ENCODE results near the gene MYO16.

The MYO16 gene

DNA sequence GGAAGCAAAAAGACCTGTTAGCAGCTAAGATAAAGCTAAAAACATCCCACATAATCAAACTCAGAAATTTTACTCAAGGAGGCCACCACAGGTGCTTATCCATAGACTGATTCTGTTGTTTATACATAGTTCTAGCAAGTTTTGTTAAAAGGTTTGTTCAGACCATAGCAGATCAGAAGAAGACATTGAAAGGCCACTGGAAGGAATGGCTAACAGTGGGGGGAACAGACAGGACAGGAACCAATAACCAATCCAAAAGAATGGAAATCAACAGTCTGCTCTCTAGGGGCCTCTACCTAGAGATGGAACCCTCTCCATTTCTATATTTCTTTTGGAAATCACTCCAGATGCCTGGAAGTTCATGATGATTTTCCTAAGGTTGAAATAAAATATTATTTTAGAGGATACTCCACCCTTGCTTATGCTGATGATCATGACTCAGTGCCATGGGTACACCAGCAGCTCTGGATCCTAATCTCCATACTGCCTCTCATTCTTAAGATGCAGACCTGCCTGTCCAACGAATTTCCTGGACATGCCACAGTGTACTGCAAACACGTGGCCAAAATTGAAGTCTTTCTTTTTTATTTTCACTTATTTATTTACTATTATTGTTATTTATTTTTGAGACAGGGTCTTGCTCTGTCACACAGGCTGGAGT is 260.0 kb downstream of the MYO16 start:
- TF ChIP-seq GATA3 (IDR thresholded peaks at IDR 0.05; ENCODE audit: low read depth, low read length) (no peak), GATA2 (IDR thresholded peaks at IDR 0.05; ENCODE audit: low read depth, low read length) (no peak)

DNA sequence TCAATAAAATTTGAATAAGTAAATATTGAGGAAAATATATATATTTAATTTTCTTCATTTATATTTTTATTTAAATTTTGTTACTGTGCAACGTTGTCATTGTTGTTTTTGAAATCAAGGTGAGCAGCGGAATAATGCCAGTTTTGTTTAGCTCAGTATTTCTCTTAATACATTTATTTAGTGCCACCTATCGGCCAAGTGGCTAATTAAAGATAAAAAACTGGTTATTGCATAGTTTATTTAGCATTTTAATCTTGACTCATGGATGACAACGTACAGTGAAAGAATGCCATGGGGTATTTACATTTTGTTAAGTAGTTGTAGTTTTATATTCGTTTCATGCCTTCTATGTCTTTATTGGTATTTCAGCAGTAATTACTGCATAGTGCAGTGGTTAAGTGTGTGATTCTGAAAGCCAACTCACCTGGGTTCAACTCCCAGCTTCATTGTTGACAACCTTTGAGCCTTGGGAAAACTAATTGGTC is 265.9 kb downstream of the MYO16 start:
- TF ChIP-seq GATA2 (IDR thresholded peaks at IDR 0.05; ENCODE audit: low read depth, low read length): no peak

DNA sequence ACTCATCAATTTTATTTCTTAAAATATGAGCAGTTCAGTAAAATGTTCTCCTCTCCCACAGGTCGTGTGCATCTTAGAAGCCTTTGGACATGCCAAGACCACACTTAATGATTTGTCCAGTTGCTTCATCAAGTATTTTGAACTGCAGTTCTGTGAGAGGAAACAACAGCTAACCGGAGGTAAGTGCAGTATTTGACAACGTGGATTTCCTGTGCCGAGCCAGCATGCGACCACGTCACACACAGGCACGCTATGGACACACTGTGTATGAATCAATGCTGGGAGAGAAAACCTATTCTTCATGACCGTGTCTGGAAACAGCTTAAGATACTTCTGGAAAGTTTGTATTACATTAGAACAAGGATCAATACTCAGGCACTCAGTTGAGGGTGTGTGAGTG is 268.5 kb downstream of the MYO16 start:
- TF ChIP-seq GATA3 (IDR thresholded peaks at IDR 0.05; ENCODE audit: low read depth, low read length) (no peak), GATA2 (IDR thresholded peaks at IDR 0.05; ENCODE audit: low read depth, low read length) (no peak)

DNA sequence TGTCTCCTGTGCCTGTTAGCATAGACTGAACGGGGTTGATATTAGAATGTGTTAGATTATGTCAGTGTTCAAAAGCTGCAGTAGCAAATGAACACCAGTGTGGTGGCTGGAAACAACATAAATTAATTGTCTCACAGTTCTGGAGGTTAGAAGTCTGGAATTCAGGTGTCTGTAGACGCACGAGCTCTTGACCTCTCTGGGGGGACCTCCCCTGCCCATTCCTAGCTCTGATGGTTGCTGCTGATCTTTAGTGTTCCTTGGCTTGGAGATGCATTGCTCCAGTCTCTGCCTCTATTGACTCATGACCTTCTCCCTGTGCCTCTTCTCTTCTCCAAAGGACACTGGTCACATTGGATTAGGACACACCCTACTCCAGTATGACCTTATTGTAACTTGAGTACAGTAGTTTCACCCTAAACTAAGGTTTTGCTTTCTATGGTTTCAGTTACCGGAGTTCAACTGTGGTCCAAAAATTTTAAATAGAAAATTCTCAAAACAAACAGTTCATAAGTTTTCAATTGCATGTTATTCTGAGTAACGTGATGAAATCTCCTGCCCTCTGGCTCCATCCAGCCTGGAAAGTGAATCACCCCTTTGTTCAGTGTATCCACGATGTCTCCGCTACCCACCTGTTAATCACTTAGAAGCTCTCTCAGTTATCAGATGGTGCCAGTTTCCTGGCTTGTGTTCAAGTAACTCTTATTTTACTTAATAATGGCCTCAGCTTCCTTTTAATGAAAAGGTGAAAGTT is 273.2 kb downstream of the MYO16 start:
- no peak for TF ChIP-seq GATA3 (IDR thresholded peaks at IDR 0.05; ENCODE audit: low read depth, low read length)

DNA sequence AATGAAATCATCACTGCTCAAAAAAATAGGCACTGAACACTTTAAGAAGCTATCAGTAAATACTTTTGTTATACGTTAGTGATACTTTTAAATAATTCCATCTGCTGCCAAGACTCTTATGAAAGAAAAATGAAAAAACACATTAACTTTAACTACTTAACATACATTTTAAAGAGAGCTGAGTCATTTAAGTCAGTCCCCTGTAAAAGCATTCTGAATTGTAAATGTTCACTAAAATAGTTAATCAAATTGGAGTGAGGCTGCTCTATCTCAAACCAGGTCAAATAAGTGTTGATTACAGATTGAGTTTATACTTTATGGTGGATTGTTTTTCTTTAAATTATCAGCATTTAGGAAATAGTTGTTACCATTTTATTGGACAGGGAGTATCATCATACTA is 274.2 kb downstream of the MYO16 start:
- TF ChIP-seq GATA3 (IDR thresholded peaks at IDR 0.05; ENCODE audit: low read depth, low read length) (no peak), GATA2 (IDR thresholded peaks at IDR 0.05; ENCODE audit: low read depth, low read length) (no peak)

DNA sequence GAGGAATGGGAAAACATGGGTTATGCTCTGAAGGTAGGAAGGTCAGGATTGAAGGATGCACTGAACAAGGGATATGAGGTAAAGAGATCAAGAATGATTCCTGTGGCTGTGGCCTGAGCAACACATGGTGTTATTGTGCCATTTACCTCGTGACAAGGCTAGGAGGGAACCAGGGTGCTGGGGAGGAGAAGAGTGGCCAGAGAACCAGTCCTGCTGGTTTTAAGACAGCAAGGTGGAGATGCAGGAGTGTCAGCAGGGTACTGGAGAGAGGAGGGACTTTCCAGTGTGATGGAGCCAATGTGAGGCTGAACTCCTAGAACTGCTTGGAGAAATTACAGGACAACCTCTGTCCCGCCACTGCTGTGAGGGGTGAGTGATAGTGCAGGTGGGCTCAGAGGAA is 282.4 kb downstream of the MYO16 start:
- TF ChIP-seq GATA3 (IDR thresholded peaks at IDR 0.05; ENCODE audit: low read depth, low read length): no peak
- no peak for TF ChIP-seq GATA2 (IDR thresholded peaks at IDR 0.05; ENCODE audit: low read depth, low read length)

DNA sequence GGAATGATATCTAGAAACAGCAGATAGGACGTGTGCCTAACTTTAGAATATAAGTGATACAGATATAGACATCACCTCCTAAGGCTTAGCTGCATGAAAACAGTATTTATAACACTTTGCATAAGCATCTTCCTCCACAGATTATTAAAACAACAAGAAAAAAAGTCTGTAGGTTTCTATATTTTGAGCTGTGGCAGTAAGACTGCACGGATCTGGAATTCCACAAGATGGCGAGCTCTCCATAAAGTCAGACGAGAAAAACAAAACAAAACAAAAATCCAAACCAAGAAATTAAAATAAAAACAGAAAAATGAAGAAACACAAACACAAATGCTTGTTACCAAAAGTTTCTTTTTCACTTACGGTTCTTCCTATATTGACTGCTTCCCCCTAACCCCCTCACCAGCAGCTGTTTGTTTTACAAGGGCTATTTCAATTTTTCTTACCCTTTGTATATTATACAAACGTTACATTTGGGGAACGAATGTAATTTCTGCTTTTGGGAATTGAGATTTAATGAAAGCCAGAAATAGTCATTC is 285.8 kb downstream of the MYO16 start:
- TF ChIP-seq GATA2 (IDR thresholded peaks at IDR 0.05; ENCODE audit: low read depth, low read length): no peak
- no peak for TF ChIP-seq GATA3 (IDR thresholded peaks at IDR 0.05; ENCODE audit: low read depth, low read length)

DNA sequence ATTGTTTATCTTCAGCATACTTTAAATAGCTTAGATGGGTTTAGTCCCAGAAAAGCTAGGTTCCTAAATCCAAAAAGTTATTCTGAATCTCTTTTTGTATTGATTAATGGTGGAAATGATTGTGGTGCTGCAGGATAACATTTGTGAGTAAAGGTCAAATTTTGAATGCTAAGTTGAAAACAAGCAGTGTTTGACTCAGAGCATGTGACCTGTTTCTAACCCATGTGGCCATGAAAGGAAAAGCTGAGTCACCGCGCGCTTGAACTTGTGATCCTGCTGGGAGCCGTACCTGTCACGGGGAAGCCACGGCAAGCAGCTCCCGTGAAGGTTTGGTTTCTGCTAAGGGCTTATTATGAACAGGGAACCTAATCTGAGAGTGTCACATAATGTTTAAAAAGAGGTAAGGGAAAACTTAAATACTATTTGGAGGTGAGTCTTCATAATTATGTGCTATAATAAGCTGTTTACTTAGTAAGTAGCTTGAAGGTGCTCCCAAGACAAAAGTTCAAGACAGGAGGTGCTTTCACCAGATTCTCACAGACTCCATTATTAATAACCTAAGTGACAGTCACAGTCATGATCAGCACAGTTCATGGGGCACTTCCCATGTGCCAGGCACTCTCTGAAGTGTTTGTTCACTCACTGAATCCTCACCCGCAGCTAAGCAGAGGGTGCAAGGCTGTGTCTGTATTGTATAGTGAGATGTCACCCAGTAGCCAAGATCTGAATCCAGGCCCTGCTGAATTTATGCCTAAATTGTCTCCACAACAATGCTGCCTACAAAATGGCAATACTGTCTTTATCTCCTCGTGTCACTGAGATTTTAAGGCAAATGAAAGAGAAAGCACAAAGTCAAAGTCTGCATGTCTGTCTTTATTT is 286.5 kb downstream of the MYO16 start:
- no peak for TF ChIP-seq GATA2 (IDR thresholded peaks at IDR 0.05; ENCODE audit: low read depth, low read length)
- no peak for TF ChIP-seq GATA3 (IDR thresholded peaks at IDR 0.05; ENCODE audit: low read depth, low read length)

DNA sequence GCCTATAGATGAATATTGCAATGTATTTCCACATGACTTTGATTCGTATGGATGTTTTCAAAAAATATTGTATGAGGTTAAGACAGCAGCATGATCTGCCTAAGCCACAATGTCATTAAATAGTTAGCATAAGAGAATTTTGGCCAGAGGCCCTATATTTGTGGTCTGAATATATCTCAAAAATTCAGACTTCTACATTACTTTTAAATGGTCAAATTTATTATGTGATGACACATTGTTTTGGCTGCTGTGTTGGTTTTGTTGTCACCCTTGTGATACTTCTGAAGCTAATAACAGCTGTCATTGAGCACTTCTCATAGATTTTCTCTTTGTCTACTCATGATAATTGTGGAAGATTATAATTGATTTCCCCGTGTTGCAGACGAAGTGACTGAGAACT is 288.2 kb downstream of the MYO16 start:
- TF ChIP-seq GATA2 (IDR thresholded peaks at IDR 0.05; ENCODE audit: low read depth, low read length): no peak
- TF ChIP-seq GATA3 (IDR thresholded peaks at IDR 0.05; ENCODE audit: low read depth, low read length): no peak

DNA sequence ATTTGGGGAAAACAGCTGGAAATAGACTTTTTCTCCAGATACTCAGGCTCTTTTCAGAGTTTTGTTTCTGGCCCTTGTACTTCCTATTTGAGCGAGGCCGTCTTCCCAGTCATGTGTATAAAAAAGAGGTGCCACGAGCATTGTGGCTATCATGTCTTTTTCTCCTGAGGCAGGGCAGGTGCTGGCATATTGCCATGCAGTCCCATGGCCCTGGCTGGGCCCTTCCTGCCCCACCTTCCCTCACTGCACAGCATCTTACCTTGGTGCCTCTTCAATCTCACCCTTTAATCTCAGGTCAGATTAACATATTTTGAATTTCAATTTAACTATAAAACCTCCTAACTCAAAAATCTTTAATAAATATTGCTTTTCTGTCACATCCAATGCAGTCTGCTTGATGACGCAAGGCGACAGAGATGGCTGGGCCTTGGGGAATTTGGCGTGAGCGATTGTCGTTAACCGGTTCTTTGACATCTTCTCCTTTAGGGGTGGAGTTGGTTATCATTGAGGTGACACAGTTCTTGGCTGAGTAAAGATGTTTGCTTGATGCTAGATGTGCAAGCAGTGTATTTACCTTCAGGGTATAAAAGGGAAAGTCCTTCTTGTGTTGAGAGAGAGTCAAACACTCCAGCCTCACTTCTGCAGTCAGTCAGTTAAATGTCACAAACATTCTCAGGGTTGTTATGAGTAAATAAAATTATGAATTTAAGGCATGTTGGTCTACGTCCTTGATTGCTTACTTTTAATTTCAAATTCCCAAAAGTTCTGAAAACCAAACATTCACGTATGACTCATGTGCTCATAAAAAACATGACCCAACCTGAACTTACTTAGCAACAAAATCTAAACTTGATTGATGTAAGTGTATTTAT is 289.9 kb downstream of the MYO16 start:
- TF ChIP-seq GATA3 (IDR thresholded peaks at IDR 0.05; ENCODE audit: low read depth, low read length): no peak
- no peak for TF ChIP-seq GATA2 (IDR thresholded peaks at IDR 0.05; ENCODE audit: low read depth, low read length)

DNA sequence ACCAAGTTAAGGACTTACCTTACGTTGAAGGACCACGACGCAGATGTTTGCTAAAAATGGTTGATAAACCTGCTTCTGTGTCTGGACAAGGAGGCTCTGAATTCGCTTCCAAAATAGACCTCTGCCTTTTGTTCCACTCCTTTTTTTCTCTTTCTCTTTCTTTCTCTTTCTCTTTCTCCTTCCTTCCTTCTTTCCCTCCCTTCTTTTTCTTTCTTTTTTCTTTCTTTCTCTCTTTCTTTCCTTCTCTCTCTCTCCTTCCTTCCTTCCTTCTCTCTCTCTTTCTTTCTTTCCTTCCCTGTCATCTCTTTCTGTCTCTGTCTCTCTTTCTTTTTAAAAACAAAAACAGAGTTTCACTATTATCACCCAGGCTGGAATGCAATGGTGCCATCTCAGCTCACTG is 290.7 kb downstream of the MYO16 start:
- TF ChIP-seq GATA3 (IDR thresholded peaks at IDR 0.05; ENCODE audit: low read depth, low read length): no peak
- TF ChIP-seq GATA2 (IDR thresholded peaks at IDR 0.05; ENCODE audit: low read depth, low read length): no peak

DNA sequence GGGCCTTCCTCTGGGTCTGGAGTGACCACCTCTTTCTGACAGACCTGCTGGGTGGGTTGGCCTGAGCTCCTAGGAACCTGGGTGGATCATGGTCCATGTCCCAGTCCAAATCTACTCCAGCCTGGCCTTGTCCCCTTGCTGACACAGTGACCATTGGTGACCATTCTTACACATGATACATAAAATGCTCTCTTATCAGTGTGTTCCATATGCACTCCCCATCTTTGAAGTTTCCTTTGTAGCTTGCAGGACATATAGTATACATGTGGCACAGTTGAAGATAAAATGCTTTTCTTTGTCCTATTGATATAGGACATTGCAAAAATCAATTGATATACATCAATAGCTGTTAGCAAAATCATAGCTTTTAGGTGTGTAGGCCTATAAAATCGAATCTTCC is 291.8 kb downstream of the MYO16 start:
- TF ChIP-seq GATA3 (IDR thresholded peaks at IDR 0.05; ENCODE audit: low read depth, low read length) (no peak), GATA2 (IDR thresholded peaks at IDR 0.05; ENCODE audit: low read depth, low read length) (no peak)

DNA sequence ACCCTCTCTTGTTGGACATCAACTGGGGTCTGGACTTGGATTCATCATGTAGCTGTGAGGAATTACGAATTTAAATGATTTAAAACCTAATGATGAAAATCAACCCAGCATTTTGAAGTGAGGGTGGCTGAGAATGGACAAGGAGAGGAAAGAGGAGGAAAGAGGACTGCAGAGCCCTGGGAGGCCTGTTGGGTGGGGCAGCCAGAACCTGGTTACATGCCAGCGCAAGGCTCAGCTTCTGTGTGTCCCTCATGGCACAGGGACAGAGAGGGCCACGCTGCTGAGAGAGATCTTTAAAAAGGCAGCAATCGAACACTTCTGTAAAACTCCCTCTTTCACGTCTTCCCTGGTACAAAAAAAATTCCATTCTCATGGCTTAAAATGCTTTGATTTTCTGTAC is 292.7 kb downstream of the MYO16 start:
- TF ChIP-seq GATA3 (IDR thresholded peaks at IDR 0.05; ENCODE audit: low read depth, low read length): no peak
- TF ChIP-seq GATA2 (IDR thresholded peaks at IDR 0.05; ENCODE audit: low read depth, low read length): no peak
